IPS-18c (cell line): ENCODE data around the gene ISLR2.

Source experiments
- H3K4me3 ChIP-seq: 2 replicates; pipeline ENCODE4 v1.7.0; 2013; ENCODE audit warnings: low read depth, mild to moderate bottlenecking, low read length, moderate library complexity; ENCODE audit not compliant: insufficient read depth
- H3K9me3 ChIP-seq: one replicate; pipeline ENCODE4 v1.6.1; 2013; ENCODE audit warnings: mild to moderate bottlenecking, low read length, moderate library complexity; ENCODE audit not compliant: control insufficient read depth, insufficient read depth

ISLR2 gene

GRCh38 chr15:74170875-74171578, 40.6 kb downstream of the ISLR2 start:
- Histone ChIP-seq H3K4me3 (no peak overlapping the region), H3K9me3 (no peaks in the 10 kb centered on the region)

DNA sequence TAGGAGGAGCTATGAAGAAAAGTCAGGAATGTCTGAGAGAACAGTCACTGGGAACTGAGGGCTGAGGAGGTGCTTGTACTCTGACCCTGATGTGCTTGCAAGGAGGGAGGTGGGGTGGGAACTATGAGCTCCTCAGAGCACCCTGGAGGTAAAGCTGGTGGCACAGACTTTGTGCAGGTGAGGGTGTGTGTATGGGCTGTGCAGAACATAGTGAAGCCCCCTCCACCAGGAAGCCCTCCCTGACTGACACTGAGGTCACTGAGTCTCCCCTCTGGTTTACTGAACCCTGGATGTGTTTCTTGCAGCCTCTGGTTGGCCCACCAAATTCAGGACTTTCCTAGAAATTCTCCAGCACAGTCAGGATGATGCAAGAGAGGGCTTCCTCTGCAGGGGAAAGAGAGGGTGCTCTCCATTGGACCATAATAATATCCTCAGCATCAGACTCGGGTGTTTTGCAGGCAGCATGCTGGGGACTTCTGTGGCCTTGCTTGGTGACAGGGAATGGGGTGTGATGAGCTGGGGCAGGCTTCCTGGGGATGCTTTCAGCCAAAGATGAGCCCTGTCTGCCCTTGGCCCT, 41.7 kb downstream of the ISLR2 start:
- Histone ChIP-seq H3K4me3 (no peak overlapping the region), H3K9me3 (no peaks in the 10 kb centered on the region)

- Histone ChIP-seq H3K4me3 (no peak overlapping the region), H3K9me3 (no peaks in the 10 kb centered on the region)
Observed at GRCh38 chr15:74172701-74173379, 42.5 kb downstream of the ISLR2 start.

DNA sequence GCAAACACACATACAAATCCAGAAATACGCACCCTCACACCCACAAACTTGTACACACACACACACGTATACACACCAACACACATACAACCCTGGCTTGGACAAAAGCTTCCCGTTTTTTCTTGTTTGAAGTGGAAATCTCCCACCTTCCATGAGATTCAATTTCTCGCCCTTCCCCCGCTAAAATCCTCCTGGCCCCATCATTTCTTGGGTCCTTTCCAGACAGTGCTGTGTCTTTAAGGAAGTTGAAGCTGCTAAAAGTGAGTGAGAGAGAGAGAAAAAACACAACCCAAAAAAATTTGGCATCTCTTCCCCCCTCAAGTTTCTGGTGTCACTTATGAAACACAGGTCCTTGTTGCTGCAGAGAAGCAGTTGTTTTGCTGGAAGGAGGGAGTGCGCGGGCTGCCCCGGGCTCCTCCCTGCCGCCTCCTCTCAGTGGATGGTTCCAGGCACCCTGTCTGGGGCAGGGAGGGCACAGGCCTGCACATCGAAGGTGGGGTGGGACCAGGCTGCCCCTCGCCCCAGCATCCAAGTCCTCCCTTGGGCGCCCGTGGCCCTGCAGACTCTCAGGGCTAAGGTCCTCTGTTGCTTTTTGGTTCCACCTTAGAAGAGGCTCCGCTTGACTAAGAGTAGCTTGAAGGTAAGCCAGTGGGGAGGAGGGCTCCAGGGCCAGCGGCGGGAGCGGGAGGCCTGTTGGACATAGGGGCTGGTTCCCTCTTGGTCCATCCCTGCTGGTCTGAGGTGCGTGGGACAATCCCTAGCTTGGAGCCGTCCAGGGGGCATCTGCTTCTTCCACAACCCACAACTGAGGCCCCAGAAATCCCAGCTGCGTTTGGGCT, 43.2 kb downstream of the ISLR2 start, which contains the start of gene ISLR:
Gene ISLR, plus strand, starts transcription at position 331 of the 839 bp plus-strand sequence. CDS start 1,149 bp downstream, outside the sequence.
- H3K4me3 ChIP-seq: no peak within 1 kb of the TSS

GRCh38 chr15:74174219-74174957, 44.0 kb downstream of the ISLR2 start:
- no peak overlapping the region for H3K4me3 ChIP-seq
- H3K9me3 ChIP-seq: no peaks in the 10 kb centered on the region

More for the DNA sequence above, 43.2 kb downstream of the ISLR2 start, which contains the start of gene ISLR:
- no peaks in the 10 kb centered on the region for H3K9me3 ChIP-seq

GRCh38 chr15:74174958-74175253, 44.5 kb downstream of the ISLR2 start:
- H3K9me3 ChIP-seq: no peaks in the 10 kb centered on the region
- no peak overlapping the region for H3K4me3 ChIP-seq

DNA sequence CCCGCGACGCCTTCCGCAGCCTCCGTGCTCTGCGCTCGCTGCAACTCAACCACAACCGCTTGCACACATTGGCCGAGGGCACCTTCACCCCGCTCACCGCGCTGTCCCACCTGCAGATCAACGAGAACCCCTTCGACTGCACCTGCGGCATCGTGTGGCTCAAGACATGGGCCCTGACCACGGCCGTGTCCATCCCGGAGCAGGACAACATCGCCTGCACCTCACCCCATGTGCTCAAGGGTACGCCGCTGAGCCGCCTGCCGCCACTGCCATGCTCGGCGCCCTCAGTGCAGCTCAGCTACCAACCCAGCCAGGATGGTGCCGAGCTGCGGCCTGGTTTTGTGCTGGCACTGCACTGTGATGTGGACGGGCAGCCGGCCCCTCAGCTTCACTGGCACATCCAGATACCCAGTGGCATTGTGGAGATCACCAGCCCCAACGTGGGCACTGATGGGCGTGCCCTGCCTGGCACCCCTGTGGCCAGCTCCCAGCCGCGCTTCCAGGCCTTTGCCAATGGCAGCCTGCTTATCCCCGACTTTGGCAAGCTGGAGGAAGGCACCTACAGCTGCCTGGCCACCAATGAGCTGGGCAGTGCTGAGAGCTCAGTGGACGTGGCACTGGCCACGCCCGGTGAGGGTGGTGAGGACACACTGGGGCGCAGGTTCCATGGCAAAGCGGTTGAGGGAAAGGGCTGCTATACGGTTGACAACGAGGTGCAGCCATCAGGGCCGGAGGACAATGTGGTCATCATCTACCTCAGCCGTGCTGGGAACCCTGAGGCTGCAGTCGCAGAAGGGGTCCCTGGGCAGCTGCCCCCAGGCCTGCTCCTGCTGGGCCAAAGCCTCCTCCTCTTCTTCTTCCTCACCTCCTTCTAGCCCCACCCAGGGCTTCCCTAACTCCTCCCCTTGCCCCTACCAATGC, 45.1 kb downstream of the ISLR2 start:
- Histone ChIP-seq H3K9me3 (no peaks in the 10 kb centered on the region), H3K4me3 (no peak overlapping the region)

DNA sequence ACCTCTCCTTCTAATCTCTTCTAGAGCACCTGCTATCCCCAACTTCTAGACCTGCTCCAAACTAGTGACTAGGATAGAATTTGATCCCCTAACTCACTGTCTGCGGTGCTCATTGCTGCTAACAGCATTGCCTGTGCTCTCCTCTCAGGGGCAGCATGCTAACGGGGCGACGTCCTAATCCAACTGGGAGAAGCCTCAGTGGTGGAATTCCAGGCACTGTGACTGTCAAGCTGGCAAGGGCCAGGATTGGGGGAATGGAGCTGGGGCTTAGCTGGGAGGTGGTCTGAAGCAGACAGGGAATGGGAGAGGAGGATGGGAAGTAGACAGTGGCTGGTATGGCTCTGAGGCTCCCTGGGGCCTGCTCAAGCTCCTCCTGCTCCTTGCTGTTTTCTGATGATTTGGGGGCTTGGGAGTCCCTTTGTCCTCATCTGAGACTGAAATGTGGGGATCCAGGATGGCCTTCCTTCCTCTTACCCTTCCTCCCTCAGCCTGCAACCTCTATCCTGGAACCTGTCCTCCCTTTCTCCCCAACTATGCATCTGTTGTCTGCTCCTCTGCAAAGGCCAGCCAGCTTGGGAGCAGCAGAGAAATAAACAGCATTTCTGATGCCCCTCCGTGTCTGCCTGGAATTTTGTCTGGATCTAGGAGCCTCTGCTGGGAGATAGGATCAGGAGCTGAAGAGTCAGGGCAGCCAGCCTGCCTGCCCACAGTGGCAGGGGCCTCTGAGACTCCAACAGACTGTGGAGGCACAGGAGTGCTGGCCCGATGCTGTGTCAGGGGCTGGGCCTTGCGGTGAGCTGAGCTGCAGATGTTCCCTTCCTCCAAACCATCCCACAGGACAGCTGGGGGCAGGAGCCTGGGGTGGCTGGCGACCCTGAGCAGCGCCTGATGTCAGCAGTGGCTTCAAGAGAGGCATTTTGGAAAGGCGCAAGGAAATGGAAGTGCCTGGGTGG, 46.2 kb downstream of the ISLR2 start:
- Histone ChIP-seq H3K4me3 (no peak overlapping the region), H3K9me3 (no peaks in the 10 kb centered on the region)

DNA sequence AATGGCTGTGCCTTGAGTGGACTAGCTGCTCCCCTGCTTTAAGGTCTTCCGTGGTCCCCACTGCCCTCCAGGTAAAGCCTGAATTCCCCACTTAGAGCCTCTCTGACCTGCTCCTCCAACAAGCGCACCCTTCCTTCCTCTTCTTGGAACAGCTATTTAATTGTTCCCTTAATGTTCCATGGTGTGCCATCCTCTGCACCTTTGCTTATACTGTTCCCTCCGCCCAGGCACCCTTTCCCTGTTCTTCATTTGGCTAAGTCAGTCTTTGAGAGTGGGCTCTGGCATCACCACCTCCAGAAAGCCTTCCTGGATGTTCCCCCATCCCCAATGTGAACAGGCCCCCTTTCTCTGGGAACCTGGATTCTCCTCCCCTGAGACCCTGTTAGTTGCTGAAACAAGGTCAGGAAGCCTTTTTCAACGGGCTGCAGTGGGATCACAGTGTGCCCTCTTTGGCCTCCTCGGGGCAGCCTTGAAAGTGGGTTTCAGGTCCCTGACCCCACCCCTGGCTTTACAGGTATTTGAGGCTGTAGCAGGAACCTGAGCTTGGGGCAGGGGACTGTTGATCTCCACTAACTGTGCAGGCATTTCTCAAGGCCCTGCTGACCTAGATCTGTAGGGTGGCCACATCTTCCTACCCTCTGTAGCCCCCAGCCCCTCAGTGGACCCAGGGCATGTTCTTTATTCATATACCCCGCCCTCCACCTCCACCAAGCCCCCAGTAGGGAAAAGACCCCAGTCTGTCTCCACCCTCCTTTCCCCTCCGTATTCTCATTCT, 48.1 kb downstream of the ISLR2 start:
- no peaks in the 10 kb centered on the region for H3K9me3 ChIP-seq
- no peak overlapping the region for H3K4me3 ChIP-seq

DNA sequence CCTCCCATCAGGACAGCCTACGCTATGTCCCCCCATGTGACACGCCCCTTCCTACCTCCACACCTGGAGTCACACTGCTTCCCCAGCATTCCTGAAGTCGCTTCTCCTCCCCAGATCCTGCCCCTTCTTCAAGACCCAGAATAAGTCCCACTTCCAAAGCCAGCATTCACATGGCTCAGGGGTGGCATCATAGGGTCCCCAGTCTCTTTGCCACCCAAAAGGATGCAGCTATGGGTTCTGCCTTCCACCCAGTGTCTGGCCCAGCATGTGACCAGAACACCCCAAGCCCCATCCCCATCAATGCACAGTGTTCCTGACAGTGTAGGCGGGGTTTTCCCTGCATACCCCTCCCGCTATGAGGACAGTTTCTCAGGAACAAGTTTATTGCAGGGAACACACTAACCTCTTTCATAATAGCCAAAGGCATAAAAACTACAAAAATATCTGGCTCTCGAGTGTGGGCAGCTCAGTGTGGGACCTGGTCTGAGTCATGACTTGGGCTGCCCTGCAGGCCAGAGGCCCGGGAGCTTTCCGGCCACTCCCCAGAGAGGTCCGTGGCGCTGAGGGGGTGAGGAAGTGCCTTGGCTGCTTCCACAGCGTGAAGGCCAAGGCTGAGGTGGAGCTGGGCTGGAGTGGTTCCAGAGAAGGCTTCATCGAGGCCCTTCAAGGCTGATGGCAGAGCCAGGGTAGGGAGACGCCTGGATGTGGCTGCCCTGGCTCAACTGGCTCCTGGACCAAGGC, 48.9 kb downstream of the ISLR2 start:
- H3K9me3 ChIP-seq: no peaks in the 10 kb centered on the region
- no peak overlapping the region for H3K4me3 ChIP-seq

- no peak overlapping the region for H3K4me3 ChIP-seq
- H3K9me3 ChIP-seq: no peaks in the 10 kb centered on the region
Observed at GRCh38 chr15:74179983-74180880, 49.8 kb downstream of the ISLR2 start.

DNA sequence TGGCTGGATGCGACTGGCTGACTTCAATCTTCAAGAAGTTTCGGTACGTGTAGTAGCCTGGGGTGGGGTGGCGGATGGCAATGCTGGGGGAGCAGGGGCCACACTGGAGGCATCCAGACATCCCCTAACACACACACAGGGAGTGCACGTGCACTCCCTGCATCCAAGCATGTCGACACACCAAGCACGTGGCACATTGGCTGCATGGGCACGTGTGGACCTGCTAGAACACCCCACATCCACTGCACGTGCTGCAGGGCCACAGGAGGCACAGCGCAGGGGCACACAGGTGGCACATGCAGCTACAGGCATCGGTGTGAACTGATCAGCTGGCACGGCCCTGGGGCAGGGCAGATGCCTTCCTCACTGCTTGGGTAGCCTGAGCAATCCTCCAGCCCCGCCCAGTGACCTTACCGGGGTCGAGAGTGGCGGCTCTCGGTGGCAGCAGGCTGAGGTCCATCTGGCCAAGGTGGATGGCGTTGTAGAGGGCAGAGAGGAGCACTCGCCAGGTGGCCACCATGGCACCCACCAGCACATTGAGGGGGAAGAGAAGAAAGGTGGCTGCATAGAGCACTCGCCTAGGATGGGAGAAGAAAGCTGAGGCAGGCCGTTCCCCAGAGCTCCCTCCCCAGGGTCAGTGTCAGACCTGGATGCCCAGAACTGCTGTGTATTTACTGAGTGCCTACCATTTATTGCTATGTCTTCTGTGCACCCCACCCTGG, 50.7 kb downstream of the ISLR2 start:
- H3K4me3 ChIP-seq: no peak overlapping the region
- no peaks in the 10 kb centered on the region for H3K9me3 ChIP-seq

DNA sequence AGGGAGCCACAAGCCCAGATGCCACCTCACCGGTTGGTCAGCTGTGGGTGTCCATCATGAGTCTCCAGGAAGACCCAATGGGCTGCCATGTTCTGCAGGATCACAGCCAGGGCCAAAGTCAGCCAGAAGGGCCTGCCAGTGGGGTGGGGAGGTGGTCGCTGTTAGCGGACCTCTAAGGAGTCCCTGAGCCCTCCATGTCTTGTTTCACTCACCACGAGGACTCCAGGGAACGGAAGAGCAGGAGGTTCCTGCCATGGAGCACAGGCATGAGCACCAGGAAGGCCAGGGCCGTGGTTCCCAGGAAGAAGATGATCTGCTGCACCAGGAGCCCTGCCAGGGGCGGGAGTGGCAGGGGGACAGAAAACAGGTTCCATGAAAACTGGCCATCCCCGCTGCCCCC, 51.7 kb downstream of the ISLR2 start:
- H3K4me3 ChIP-seq: no peak overlapping the region
- no peaks in the 10 kb centered on the region for H3K9me3 ChIP-seq
